K562 (cell line): ENCODE results near the gene VPS35. TPM values are rescaled to one million over a fixed set of nuclear protein-coding genes. Genes with fewer than 3 reads are reported as not detected.

Experiments
- EP400 ChIP-seq: fragments of 450-650 bp; IDR thresholded peaks from 2 replicates; pipeline ENCODE4 v1.6.1; 2017; ENCODE audit warnings: antibody characterized with exemption, mild to moderate bottlenecking, moderate library complexity
- FOXP4 ChIP-seq: sonication (generic); formaldehyde crosslinking; IDR thresholded peaks from 2 replicates; pipeline ENCODE4 v1.8.0; 2022; ENCODE audit warnings: mild to moderate bottlenecking, missing genetic modification reagents, borderline replicate concordance
- HDAC6 ChIP-seq: IDR thresholded peaks from 2 replicates; pipeline ENCODE4 v1.6.1; 2012; ENCODE audit warnings: low read depth, mild to moderate bottlenecking, control low read depth, inconsistent platforms, low read length, moderate library complexity
- HMGXB4 ChIP-seq: sonication (generic); formaldehyde crosslinking; IDR thresholded peaks from 2 replicates; pipeline ENCODE4 v1.8.1; 2023; ENCODE audit warnings: mild to moderate bottlenecking, missing genetic modification reagents
- KDM1A ChIP-seq, 2 experiments: fragments of 450-650 bp; IDR thresholded peaks; 2 replicates each; pipeline ENCODE4 v1.6.1; 2016; ENCODE audit warnings: mild to moderate bottlenecking in 2 of 2
- KDM5B ChIP-seq: fragments of 200-600 bp; sonication (generic); IDR thresholded peaks from 2 replicates; pipeline ENCODE4 v1.6.1; 2012; ENCODE audit warnings: low read depth, mild to moderate bottlenecking, moderate library complexity, low read length, control low read depth, inconsistent platforms; ENCODE audit not compliant: insufficient replicate concordance
- KLF10 ChIP-seq: fragments of 250-450 bp; sonication (Bioruptor Pico); IDR thresholded peaks from 2 replicates; pipeline ENCODE4 v1.6.1; 2021; ENCODE audit warnings: matching md5 sums
- KLF13 ChIP-seq: fragments of 450-650 bp; IDR thresholded peaks from 2 replicates; pipeline ENCODE4 v1.6.1; 2016; ENCODE audit warnings: missing genetic modification characterization, low read depth, mild to moderate bottlenecking, missing compliant biosample characterization, moderate library complexity, borderline replicate concordance
- TFE3 ChIP-seq: fragments of 450-650 bp; formaldehyde crosslinking; IDR thresholded peaks from 2 replicates; pipeline ENCODE4 v1.4.0; 2020; ENCODE audit warnings: mild to moderate bottlenecking, mixed read lengths
- THRB ChIP-seq: fragments of 450-650 bp; formaldehyde crosslinking; conservative IDR thresholded peaks from 2 replicates; pipeline ENCODE4 v1.4.0; 2022; ENCODE audit warnings: mild to moderate bottlenecking, missing genetic modification characterization
- ZBTB1 ChIP-seq: sonication (generic); formaldehyde crosslinking; IDR thresholded peaks from 2 replicates; pipeline ENCODE4 v1.8.1; 2023; ENCODE audit warnings: missing genetic modification reagents, low read depth, mild to moderate bottlenecking, borderline replicate concordance
- ZNF239 ChIP-seq: fragments of 250-450 bp; sonication (Bioruptor Pico); IDR thresholded peaks from 2 replicates; pipeline ENCODE4 v1.4.0; 2020; ENCODE audit warnings: mild to moderate bottlenecking
- ZNF518B ChIP-seq: fragments of 250-450 bp; sonication (Bioruptor Pico); IDR thresholded peaks from 2 replicates; pipeline ENCODE4 v1.5.0; 2021; ENCODE audit warnings: mild to moderate bottlenecking, moderate library complexity
- polyA plus RNA-seq, 8 experiments: library from polyadenylated mRNA; depleted of rRNA in 4 of 8; stranded (reverse) in 5 of 8; unstranded in 3 of 8; fragments of >200 nt; fragmentation: Nextera tagmentation in 2 of 8; fragmentation: Illumina TruSeq in 1 of 8; extraction: Ambion mirVana in 2 of 8; extraction: Trizol in 1 of 8; gene quantifications; 2 replicates each; pipeline versions ENCODE4 v1.2.1 to v1.2.3, GENCODE V29; 2011 to 2014; ENCODE audit warnings: inconsistent platforms in 1 of 8, missing spikeins in 1 of 8
- total RNA-seq, 7 experiments: library from RNA; depleted of rRNA in 6 of 7; stranded (reverse); fragments of >200 nt in 6 of 7; fragmentation: Illumina TruSeq in 2 of 7; extraction: Trizol in 2 of 7; gene quantifications; 2 replicates each; pipeline versions ENCODE4 v1.2.1 to v1.2.3, GENCODE V29; 2011 to 2021; ENCODE audit warnings: low replicate concordance in 1 of 7
- TF ChIP-seq, protein P1 (sequence below): fragments of 250-450 bp; sonication (Bioruptor Pico); IDR thresholded peaks from 2 replicates; pipeline ENCODE4 v1.8.0; 2022; ENCODE audit warnings: moderate library complexity, mild to moderate bottlenecking, inconsistent platforms

The VPS35 gene
- total and polyA plus RNA-seq, 9 of the 15 experiments (the other 6 are each of a cell fraction or from before 2014, with no cell fraction given) = 32.7 to 131 (median 66.2) TPM

DNA sequence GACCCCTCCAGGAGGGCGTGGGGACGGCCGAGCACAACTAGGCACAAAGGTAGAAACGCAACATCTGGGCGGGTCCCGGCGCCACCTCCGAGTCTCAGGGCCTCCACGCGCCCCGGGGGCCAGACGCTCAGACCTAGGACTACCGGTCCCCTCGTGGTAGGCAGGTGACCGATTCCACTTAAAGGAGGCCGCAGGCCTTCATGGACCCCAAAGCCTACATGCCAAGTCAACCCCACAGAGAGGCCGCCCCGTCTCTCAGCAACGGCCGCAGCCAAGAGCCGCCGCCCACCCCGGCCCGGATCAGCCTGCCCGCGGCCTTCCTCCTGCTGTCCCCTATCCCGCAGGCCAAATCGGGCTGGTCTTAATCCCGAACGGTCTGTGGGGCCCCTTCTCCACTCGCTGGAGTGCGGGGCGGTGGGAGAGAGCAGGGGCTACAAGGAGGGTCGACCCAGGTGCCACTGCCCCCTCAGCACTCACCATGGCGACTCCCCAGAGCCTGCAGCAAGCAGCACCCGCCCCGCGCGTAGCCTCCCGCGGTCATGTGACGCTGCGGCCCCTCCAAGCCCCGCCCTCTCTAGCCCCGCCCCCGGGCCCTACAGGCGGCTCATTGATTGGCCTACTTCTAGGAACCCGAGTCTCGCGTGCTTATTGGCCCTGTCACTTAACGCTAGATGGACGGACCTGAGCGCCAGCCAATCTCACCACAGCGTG lies at the start of gene VPS35 (continued):
- TF ChIP-seq, protein P1, sequence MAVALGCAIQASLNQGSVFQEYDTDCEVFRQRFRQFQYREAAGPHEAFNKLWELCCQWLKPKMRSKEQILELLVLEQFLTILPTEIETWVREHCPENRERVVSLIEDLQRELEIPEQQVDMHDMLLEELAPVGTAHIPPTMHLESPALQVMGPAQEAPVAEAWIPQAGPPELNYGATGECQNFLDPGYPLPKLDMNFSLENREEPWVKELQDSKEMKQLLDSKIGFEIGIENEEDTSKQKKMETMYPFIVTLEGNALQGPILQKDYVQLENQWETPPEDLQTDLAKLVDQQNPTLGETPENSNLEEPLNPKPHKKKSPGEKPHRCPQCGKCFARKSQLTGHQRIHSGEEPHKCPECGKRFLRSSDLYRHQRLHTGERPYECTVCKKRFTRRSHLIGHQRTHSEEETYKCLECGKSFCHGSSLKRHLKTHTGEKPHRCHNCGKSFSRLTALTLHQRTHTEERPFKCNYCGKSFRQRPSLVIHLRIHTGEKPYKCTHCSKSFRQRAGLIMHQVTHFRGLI (CRISPR knock-in tag) = no peak
- peak; percentile 86 for TF ChIP-seq EP400
- peak; percentile 90 for TF ChIP-seq KLF13 (tag)
- peak; percentile 28; the same call in 1 of the 2 replicates for TF ChIP-seq ZBTB1 (CRISPR knock-in tag)
- TF ChIP-seq HMGXB4 (CRISPR knock-in tag) = peak; percentile 40; the same call in 1 of the 2 replicates
- peak; percentile 96 for TF ChIP-seq TFE3 (CRISPR knock-in tag)
- TF ChIP-seq HDAC6 = no peak
- no peak for TF ChIP-seq ZNF518B (CRISPR knock-in tag)
- no peak; a peak in 2 of 4 replicates for TF ChIP-seq KDM1A (IDR thresholded peaks at IDR 0.05)
- TF ChIP-seq ZNF239 (CRISPR knock-in tag) = no peak
- 0 out of 2 replicates have a peak, but pooled peaks have one; percentile 54 for TF ChIP-seq THRB (CRISPR knock-in tag)
- no peak for TF ChIP-seq KDM5B
- no peak for TF ChIP-seq FOXP4 (CRISPR knock-in tag)
- TF ChIP-seq KLF10 (CRISPR knock-in tag) = no peak
